Small intestine (tissue), 7 donors: ENCODE results near the gene TSSK2. TPM values are rescaled to one million over a fixed set of nuclear protein-coding genes. Genes with fewer than 3 reads are reported as not detected.
"Not testable (repeated sequence)": the region's sequence is repeated elsewhere in the genome, so short reads cannot be mapped to it uniquely, and the experiment has no call there.

ENCODE experiments used
- DNase-seq, 2 donors: peaks; one replicate each; pipeline versions ENCODE4 v3.0.0 to v3.0.0-alpha.2; 2013
- FAIRE-seq: peaks from 2 replicates; lab custom pipeline; 2012; peaks lifted over from hg19 to GRCh38; lab: Jason Lieb, UNC
- H3K27ac ChIP-seq, 3 donors: one replicate each; pipeline ENCODE4 v1.5.1; 2013; ENCODE audit warnings: low read length in 2 of 3, mild to moderate bottlenecking in 2 of 3, control low read depth in 1 of 3, inconsistent platforms in 1 of 3, low read depth in 1 of 3, moderate library complexity in 1 of 3
- H3K27me3 ChIP-seq, 3 donors: one replicate each; pipeline ENCODE4 v1.6.1; 2013; ENCODE audit warnings: low read length in 3 of 3, inconsistent platforms in 1 of 3; ENCODE audit not compliant: control insufficient read depth in 3 of 3, insufficient read depth in 3 of 3
- H3K36me3 ChIP-seq, 3 donors: one replicate each; pipeline ENCODE4 v1.6.1; 2013; ENCODE audit warnings: low read length in 3 of 3, inconsistent platforms in 1 of 3, low read depth in 1 of 3, mild to moderate bottlenecking in 1 of 3, moderate library complexity in 1 of 3; ENCODE audit not compliant: control insufficient read depth in 3 of 3, insufficient read depth in 2 of 3
- H3K4me1 ChIP-seq, 3 donors: one replicate each; pipeline ENCODE4 v1.6.1; 2013; ENCODE audit warnings: low read length in 2 of 3, inconsistent platforms in 1 of 3, low read depth in 1 of 3, mild to moderate bottlenecking in 1 of 3, moderate library complexity in 1 of 3; ENCODE audit not compliant: control insufficient read depth in 3 of 3, insufficient read depth in 2 of 3
- H3K4me3 ChIP-seq, 3 donors: one replicate each; pipeline ENCODE4 v1.5.1; 2013; ENCODE audit warnings: low read length in 3 of 3, control low read depth in 1 of 3, inconsistent platforms in 1 of 3, low read depth in 1 of 3, mild to moderate bottlenecking in 1 of 3, moderate library complexity in 1 of 3
- H3K9me3 ChIP-seq, 2 donors: one replicate each; pipeline ENCODE4 v1.6.1; 2013; ENCODE audit warnings: low read depth in 1 of 2, low read length in 1 of 2; ENCODE audit not compliant: control insufficient read depth in 2 of 2, insufficient read depth in 1 of 2
- WGBS, 3 donors: extraction: QIAGEN DNeasy Blood & Tissue Kit; methylation state at CpG; one replicate each; pipeline ENCODE4 v1.1.7; 2013; 5-methylcytosine and 5-hydroxymethylcytosine counted together
- polyA plus RNA-seq, 4 donors: library from polyadenylated mRNA; stranded (reverse) in 3 of 4; unstranded in 1 of 4; fragments of 200-250 nt in 3 of 4; fragments of 120-200 nt in 1 of 4; gene quantifications; one replicate each; pipeline versions ENCODE4 v1.2.1 to v1.2.3, GENCODE V29; 2013
- donor health status: healthy with polysubstance abuse.
- donor health status: control.
- donor health status: control.
- donor health status: Bipolar disorder and iron deficiency.
- donor health status: healthy.

Gene TSSK2
- polyA plus RNA-seq, 4 donors: 0.04 TPM; not detected in 3

DNA sequence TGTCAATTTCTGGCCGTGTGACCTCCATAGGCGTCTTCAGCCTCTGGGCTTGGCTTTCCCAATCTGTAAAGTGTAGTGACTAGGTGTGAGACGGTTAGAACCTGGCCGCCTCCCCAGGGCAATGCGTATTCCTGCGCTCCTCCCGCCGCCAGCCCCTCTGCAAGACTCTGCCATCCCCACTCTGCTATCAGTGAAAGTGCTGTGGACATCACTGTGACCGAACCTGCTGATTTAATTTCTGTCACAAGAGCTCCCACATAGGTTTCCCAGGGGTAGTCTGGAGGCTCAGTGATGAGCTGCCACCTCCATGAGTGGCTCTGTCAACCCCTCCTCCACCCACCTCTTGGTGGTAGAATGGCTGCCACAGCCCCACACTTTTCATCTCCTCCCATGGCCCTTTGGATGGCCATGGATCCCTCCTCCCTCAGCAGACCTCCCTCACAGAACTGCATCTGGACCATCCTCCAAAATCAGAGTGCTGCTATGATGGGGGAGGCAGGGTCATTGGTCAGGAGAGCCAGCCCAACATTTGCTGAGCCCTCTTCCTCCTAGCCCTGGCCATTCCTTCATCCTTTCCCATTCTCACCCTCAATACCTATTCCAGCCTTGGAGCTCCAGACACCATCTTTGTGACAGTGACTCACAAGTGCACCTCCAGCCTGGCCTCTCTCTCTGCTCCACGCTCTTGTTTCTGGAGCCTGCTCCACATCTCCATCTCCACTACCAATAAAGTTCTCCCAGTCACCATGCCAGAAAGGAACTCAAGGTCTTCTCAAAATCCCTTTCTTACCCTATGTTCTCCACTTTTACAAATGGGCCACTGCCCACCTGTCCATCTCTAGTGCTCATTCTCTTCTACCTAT lies 20.5 kb downstream of the TSSK2 start:
- Histone ChIP-seq H3K27me3 (peaks cover 37 to 60% (median 42%) of the 10 kb centered on the region in 3 donors), H3K4me3 (no peak overlapping the region), H3K36me3 (no peaks in the 10 kb centered on the region), H3K9me3 (peaks cover 0 to 6% of the 10 kb centered on the region in 2 donors), H3K4me1 (peaks cover 0 to 2% (median 0%) of the 10 kb centered on the region in 3 donors), H3K27ac (no peak overlapping the region)
- DNase-seq (no peak), FAIRE-seq (no peak)
- 51 to 62% (median 52%) methylated on average over 10 of the region's 10 CpGs for WGBS, 3 donors

GRCh38 chr22:19152942-19153883 lies 22.1 kb downstream of the TSSK2 start:
- 51 to 61% (median 53%) methylated on average over 11 of the region's 11 CpGs for WGBS, 3 donors
- H3K4me1 ChIP-seq: peaks cover 0 to 2% (median 0%) of the 10 kb centered on the region in 3 donors
- H3K36me3 ChIP-seq: no peaks in the 10 kb centered on the region
- DNase-seq: no peak
- no peak for FAIRE-seq
- H3K27me3 ChIP-seq: peaks cover 30 to 43% (median 37%) of the 10 kb centered on the region in 3 donors
- H3K9me3 ChIP-seq: peaks cover 0 to 6% of the 10 kb centered on the region in 2 donors
- H3K27ac ChIP-seq: no peak overlapping the region
- H3K4me3 ChIP-seq: no peak overlapping the region

DNA sequence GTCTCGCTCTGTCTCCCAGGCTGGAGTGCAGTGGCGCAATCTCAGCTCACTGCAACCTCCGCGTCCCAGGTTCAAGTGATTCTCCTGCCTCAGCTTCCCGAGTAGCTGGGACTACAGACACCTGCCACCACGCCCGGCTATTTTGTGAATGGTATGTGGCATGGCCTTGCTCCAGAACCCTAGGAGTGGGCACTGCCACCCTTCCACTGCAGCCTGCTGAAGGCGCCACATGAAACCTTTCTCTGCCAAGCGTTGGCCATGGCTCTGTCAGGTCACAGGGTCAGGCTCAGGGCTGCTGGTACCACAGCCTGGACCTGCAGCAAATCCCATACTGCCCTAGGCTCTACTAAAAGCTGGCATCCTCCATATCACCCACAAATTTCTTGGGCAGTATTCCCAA lies 25.0 kb downstream of the TSSK2 start:
- H3K27ac ChIP-seq, H3K4me1 ChIP-seq, FAIRE-seq, H3K36me3 ChIP-seq, DNase-seq, H3K9me3 ChIP-seq, H3K4me3 ChIP-seq: not testable (repeated sequence)
- 65 to 83% (median 75%) methylated on average over 9 of the region's 9 CpGs for WGBS, 3 donors
- H3K27me3 ChIP-seq: peaks cover 3 to 25% (median 21%) of the 10 kb centered on the region in 3 donors

DNA sequence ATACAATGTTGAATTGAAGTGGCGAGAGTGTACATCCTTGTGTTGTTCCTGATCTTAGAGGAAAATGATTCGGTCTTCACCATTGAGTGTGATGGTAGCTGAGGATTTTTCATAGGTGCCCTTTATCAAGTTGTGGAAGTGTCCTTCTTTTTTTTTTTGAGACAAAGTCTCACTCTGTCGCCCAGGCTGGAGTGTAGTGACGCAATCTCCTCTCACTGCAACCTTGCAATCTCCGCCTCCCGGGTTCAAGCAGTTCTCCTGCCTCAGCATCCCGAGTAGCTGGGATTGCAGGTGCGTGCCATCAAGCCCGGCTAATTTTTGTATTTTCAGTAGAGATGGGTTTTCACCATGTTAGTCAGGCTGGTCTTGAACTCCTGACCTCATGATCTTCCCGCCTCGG lies 27.5 kb downstream of the TSSK2 start:
- not testable (repeated sequence) for H3K9me3 ChIP-seq, H3K4me1 ChIP-seq, H3K4me3 ChIP-seq, H3K27ac ChIP-seq, H3K36me3 ChIP-seq, FAIRE-seq, H3K27me3 ChIP-seq, DNase-seq
- WGBS, 3 donors: 78 to 91% (median 89%) methylated on average over 11 of the region's 11 CpGs

- FAIRE-seq (no peak), DNase-seq (no peak)
- H3K27me3 ChIP-seq: peaks cover 0 to 35% (median 28%) of the 10 kb centered on the region in 3 donors
- H3K36me3 ChIP-seq: no peaks in the 10 kb centered on the region
- peaks cover 0 to 1% (median 0%) of the 10 kb centered on the region in 3 donors for H3K4me1 ChIP-seq
- H3K27ac ChIP-seq: no peak overlapping the region
- peaks cover 0 to 12% of the 10 kb centered on the region in 2 donors for H3K9me3 ChIP-seq
- H3K4me3 ChIP-seq: no peak overlapping the region
- 97 to 98% (median 97%) methylated on average over 6 of the region's 6 CpGs for WGBS, 3 donors
Observed at GRCh38 chr22:19164425-19164824, 33.3 kb downstream of the TSSK2 start.

GRCh38 chr22:19166421-19166820 lies 35.3 kb downstream of the TSSK2 start:
- no peaks in the 10 kb centered on the region for H3K36me3 ChIP-seq

GRCh38 chr22:19167106-19167869 lies 36.2 kb downstream of the TSSK2 start:
- no peak overlapping the region for H3K27ac ChIP-seq
- WGBS, 3 donors: 66 to 75% (median 70%) methylated on average over 13 of the region's 13 CpGs
- H3K4me3 ChIP-seq: no peak overlapping the region
- peaks cover under 1 to 18% (median 1%) of the 10 kb centered on the region in 3 donors for H3K4me1 ChIP-seq
- FAIRE-seq (no peak), DNase-seq (no peak)
- no peaks in the 10 kb centered on the region for H3K36me3 ChIP-seq
- peaks cover 0 to 12% of the 10 kb centered on the region in 2 donors for H3K9me3 ChIP-seq
- peaks cover 0 to 46% (median 33%) of the 10 kb centered on the region in 3 donors for H3K27me3 ChIP-seq

More at GRCh38 chr22:19166421-19166820, 35.3 kb downstream of the TSSK2 start:
- FAIRE-seq (no peak), DNase-seq (no peak)
- Histone ChIP-seq H3K27me3 (peaks cover 0 to 48% (median 33%) of the 10 kb centered on the region in 3 donors), H3K4me1 (peaks cover 0 to 17% (median 0%) of the 10 kb centered on the region in 3 donors), H3K27ac (no peak overlapping the region), H3K4me3 (no peak overlapping the region), H3K9me3 (peaks cover 0 to 12% of the 10 kb centered on the region in 2 donors)
- WGBS, 3 donors: 74 to 82% (median 77%) methylated on average over 8 of the region's 8 CpGs
